ENCODE results near the gene SHOX. TPM values are rescaled to one million over a fixed set of nuclear protein-coding genes. Genes with fewer than 3 reads are reported as not detected.

Gene SHOX
- total RNA-seq, 1 experiment from 2014 or later, result not detected

- TF ChIP-seq SP1 (IDR thresholded peaks at IDR 0.05; ENCODE audit: low read depth) (no peak), ELF1 (IDR thresholded peaks at IDR 0.05; ENCODE audit: borderline replicate concordance, low read depth) (no peak), POLR2AphosphoS5 (IDR thresholded peaks at IDR 0.05; ENCODE audit: low read depth, low read length) (no peak), TCF7L2 (IDR thresholded peaks at IDR 0.05; ENCODE audit: borderline replicate concordance, extremely low read depth, insufficient read depth, insufficient read length) (no peak), FOSL1 (IDR thresholded peaks at IDR 0.05; ENCODE audit: low read depth) (no peak)
- TF ChIP-seq, protein P1, sequence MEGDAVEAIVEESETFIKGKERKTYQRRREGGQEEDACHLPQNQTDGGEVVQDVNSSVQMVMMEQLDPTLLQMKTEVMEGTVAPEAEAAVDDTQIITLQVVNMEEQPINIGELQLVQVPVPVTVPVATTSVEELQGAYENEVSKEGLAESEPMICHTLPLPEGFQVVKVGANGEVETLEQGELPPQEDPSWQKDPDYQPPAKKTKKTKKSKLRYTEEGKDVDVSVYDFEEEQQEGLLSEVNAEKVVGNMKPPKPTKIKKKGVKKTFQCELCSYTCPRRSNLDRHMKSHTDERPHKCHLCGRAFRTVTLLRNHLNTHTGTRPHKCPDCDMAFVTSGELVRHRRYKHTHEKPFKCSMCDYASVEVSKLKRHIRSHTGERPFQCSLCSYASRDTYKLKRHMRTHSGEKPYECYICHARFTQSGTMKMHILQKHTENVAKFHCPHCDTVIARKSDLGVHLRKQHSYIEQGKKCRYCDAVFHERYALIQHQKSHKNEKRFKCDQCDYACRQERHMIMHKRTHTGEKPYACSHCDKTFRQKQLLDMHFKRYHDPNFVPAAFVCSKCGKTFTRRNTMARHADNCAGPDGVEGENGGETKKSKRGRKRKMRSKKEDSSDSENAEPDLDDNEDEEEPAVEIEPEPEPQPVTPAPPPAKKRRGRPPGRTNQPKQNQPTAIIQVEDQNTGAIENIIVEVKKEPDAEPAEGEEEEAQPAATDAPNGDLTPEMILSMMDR (IDR thresholded peaks at IDR 0.05 in 2 of 3, conservative IDR thresholded peaks at IDR 0.05 in 1 of 3; ENCODE audit: borderline replicate concordance in 1 of 3, insufficient read depth in 1 of 3, low read depth in 2 of 3, low read length in 2 of 3), result no peak
Measured at GRCh38 chrX:670645-671044, 40.1 kb downstream of the SHOX start (continued).

- no peak for ATAC-seq
- POLR2A ChIA-PET, result no interaction called here
Measured at GRCh38 chrX:672931-673330, 42.3 kb downstream of the SHOX start.

More at GRCh38 chrX:672931-673330, 42.3 kb downstream of the SHOX start:
- Histone ChIP-seq H3K27ac (ENCODE audit: low read depth, low read length) (no peak overlapping the region), H3K27me3 (ENCODE audit: insufficient read depth, low read length) (no peaks in the 10 kb centered on the region), H3K4me1 (ENCODE audit: control insufficient read depth in 1 of 2, insufficient read depth in 2 of 2, low read length in 2 of 2) (no peaks in the 10 kb centered on the region), H3K4me3 (replicated peaks in 1 of 2; ENCODE audit: low read depth in 1 of 2, low read length in 2 of 2) (no peak overlapping the region), H3K9me3 (ENCODE audit: control insufficient read depth in 1 of 2, insufficient read depth in 1 of 2, low read depth in 1 of 2, low read length in 2 of 2) (no peaks in the 10 kb centered on the region), H3K4me2 (ENCODE audit: low read length) (no peak overlapping the region), H3K9ac (ENCODE audit: low read length) (no peak overlapping the region), H2AFZ (ENCODE audit: low read depth, low read length, poor library complexity, severe bottlenecking) (no peak overlapping the region), H3K36me3 (ENCODE audit: control insufficient read depth in 1 of 2, insufficient read depth in 2 of 2, low read length in 2 of 2) (no peaks in the 10 kb centered on the region), H4K20me1 (ENCODE audit: insufficient read depth) (no peaks in the 10 kb centered on the region), H3K79me2 (ENCODE audit: insufficient read depth, low read length) (no peaks in the 10 kb centered on the region), H3K9me2 (ENCODE audit: insufficient read depth) (no peaks in the 10 kb centered on the region)
- DNase-seq (ENCODE audit: low read depth, low spot score), result no peak
- no TSS peak for BruUV-seq (replicated peaks)
- intact Hi-C loops (cut with micrococcal nuclease), result no loop called here
- ChIA-PET RAD21 (ENCODE audit: low non-redundant PET in 1 of 2, low total read pairs in 2 of 2, uncharacterized antibody in 2 of 2, unreplicated experiment in 2 of 2) (no interaction called here), CTCF (no interaction called here)
- TF ChIP-seq EZH2 (IDR thresholded peaks at IDR 0.05), result no peak
